GM21423 (cell line): ENCODE measurements around the gene ACOX3.
"Not testable (repeated sequence)": the region's sequence is repeated elsewhere in the genome, so short reads cannot be mapped to it uniquely, and the experiment has no call there.

ENCODE experiments used
- ATAC-seq: cut with Tn5 transposase; IDR thresholded peaks from one replicate; pipeline ENCODE4 v1.9.1; 2021; ENCODE audit warnings: mild to moderate bottlenecking, moderate library complexity; ENCODE audit not compliant: unreplicated experiment

The ACOX3 gene

DNA sequence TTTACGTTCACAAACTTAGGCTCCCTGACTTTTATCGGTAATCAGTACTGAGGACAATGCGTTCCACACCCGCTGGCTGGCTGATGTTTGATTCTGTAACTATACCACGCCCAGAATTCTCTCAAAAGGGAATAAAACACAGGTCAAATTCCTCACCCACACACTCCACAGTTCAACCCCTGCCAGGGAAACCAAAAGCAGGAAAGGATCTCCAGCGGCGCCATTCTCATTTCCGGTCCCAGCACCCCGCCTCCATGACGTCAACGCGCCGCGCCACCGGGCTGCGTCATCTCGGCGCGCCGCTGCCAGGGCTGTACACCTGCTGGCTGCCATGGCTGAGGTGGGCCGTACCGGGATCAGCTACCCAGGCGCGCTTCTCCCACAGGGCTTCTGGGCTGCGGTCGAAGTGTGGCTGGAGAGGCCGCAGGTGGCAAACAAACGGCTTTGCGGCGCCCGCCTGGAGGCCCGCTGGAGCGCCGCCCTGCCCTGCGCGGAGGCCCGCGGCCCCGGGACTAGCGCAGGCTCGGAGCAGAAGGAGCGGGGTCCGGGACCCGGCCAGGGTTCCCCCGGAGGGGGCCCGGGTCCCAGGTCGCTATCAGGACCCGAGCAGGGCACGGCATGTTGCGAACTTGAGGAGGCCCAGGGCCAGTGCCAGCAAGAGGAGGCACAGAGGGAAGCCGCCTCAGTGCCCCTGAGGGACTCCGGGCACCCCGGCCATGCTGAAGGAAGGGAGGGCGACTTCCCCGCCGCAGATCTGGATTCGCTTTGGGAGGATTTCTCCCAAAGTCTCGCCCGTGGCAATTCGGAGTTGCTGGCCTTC is at the start of gene ACOX3, which contains the start of gene TRMT44:
ACOX3 (minus strand) TSS at position 232 of the 820 bp plus-strand sequence. CDS start 24,202 bp downstream, outside the sequence.
TRMT44 (plus strand) TSS at position 286 of the 820 bp plus-strand sequence; CDS start at position 332, 46 bp downstream.
- peak; percentile 82 for ATAC-seq

DNA sequence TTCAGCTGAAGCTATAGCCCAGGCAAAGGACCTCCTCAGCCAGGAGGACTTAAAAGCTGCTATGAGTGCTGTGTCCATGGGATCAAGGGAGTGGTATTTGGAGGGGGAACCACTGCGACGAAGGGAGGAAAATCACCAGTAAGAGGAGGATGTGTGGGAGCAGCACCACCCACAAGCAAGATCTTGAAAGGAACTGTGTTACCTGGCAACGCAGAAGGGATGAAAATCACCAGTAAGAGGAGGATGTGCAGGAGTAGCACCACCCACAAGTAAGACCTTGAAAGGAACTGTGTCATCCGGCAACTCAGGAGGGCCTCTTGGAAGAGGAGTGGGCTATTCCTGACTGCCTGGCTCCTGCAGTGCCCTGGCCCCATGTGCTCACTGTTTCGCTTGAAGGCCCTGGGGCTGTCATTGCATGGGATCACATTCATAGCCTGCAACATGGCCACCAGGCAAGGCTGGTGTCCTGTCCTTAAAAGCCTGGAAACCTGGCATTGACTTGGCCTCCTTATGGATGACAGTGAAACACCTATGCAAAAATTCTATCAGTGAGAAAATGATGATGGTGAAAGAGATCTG is 48.4 kb upstream of the ACOX3 start:
- no peak for ATAC-seq

DNA sequence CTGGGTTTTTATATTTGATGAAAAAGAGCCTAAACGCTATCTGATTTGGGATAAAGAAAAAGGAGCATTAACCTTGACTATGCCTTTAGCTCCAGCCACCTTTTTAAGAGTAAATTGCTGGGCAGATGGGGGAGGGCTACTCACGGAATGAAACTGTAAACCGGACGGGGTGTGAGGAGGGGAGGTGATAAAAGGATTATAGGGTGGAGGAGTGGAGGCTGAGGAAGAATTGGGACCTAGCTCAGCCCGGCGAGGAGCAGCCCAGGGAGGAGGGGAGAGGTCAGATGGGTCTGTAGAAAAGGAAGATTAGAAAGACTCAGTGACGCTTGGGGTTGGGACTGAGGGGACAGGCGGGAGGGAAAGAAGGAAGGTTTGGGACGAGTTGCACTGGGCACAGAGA is 46.1 kb upstream of the ACOX3 start:
- not testable (repeated sequence) for ATAC-seq

DNA sequence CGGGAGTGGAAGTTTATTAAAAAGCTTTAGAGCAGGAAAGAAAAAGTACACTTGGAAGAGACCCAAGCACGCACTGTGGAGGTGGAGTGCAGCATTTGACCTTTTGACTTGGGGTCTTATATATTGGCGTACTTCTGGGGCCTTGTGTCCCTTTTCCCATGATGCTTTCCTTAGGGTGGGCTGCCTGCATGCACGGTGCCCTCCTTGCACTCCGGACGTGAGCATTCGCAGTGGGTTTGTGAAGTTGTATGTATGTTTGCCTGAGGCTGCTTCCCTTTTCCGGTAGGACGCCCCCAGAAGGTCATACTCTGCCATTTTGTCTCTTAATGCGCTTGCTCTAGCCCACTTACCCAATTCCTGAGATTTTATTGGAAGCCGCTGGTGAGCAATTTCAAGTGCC is 39.7 kb upstream of the ACOX3 start:
- ATAC-seq, result no peak

DNA sequence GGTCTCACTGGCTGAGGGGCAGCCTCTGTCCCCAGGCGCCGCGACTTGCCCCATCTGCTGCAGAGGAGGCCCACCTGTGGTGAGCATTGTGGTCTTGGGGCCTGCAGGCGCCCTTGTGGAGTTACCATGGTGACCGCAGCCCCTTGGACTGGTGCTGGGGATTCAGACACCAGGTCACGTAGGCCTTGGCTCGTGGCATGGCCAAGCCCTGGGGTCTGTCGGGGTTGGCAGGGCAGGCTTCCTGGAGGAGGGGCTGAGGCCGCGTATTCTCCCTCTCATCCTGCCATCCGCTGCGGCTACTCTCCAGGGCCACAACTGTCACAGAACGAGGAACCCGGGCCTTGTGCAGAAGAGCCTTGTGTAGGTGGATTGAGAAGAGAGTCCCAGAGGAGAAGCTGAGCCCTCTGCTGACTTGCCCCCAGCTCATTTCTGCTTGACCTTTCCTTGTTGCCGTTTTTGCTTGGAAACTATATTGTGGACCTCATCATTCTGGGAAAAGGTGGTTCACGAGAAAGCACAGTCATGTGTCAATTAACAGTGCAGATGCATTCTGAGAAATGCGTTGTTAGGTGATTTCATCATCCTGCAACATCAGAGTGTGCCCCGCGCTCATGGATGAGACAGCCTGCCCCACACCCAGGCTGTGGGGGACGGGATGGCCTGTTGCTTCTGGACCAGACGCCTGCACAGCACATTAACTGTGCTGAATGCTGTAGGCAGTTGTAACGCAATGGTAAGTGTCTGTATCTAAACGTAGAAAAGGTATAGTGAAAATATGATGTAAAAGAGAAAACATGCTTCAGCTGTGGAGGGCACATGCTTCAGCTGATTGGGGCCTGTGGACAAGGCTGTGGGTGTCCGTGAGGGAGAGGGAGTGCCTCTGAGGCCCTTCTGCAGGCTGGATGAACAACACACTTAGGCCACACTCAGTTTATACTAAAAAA is 38.5 kb upstream of the ACOX3 start:
- no peak for ATAC-seq

DNA sequence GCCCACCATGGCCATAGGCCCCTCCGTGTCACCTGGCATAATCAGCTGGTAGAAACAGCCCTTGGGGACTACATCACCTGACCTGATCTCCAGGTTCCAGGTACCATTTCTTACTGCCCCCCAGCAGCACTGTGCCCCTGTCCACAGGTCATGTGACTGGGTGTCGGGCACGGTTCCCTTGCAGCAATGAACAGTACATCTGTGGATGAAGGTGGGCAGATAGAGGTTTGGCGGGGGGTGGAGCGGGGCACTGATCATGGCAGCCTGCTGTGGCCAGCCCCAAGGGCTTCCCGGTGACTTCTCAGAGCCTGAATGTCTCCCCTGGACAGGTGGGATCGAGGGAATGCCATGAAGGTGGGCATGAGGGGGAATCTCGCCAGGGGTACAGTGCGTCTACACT is 37.8 kb upstream of the ACOX3 start:
- no peak for ATAC-seq

DNA sequence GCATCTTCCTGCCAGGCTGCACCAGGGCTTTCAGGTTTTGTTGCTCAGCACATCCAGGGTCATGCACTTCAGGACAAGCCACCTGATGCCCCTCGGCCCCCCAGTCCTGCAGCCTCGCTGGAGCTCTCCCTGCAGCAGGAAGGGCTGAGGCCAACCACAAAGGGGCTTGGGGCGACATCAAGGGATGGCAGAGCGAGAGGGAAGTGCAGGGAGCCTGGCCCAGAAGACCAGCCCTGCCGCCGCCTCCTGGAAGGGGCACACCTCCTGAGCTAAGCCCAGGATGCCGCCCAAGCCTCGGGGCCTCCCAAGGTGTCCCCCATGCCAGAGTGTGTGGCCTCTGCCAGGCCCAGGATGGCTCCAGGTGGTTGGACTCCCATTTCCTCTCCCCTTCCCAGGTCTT is 37.2 kb upstream of the ACOX3 start:
- ATAC-seq, result no peak

DNA sequence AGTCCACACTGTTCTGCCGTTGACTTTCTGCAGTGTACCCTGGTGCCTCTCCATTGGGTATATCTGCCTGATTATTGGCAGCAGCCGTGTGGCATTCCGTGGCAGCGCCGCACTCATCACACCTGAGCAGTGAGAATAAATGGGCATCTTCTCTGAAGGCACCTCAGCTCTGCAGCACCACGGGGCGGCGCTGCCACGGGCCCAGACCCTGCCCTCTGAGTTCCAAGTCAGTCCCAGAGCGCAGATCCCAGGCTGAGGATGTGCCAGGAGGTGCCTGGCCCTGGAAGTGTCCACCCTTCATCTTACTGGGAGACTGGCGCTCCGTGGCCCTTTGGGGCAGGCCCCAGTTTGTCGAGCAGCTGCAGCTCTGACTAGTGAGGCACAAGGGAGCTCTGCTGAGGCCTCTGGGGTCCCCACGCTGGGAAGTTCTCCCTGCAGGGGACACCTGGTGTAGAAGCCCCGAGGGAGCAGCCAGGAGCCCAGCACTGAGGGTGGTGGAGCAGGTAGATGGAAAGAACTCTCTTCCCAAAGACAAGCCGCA is 36.6 kb upstream of the ACOX3 start:
- no peak for ATAC-seq

DNA sequence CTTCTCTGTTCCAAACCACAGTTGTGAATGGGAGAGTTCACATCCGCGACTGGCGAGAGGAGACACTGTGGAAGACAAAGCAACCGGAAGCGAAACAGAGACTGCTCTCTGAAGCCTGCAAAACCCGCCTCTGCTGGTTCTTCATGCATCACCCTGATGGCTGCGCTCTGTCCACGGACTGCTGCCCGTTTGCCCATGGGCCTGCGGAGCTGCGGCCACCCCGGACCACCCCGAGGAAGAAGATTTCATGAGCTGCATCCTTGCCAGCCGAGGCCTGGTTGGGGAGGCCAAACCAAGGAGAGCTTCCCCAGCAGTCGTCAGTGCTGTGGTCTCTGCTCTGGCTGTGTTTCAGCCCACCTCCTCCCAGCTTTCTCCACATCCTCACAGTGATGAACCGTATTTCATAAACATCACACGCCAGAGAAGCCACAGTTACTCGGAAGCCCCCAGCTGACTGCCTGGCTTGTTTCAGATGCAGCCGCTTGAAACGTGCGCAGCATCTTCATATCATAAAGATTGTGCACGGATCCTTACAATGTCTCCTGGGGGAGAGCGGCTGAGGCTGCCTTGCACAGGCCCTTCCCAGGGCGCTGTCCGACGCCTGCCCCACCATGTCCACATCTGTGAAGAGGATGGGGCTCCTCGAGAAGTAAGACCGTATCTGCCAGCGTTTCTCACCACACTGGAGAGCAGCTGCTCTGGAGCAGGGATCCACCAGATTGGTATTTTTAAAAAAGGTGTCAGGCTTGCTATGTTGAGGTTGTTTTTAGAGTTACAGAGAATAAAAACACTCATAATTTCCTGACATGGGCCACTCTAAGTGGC is 35.4 kb upstream of the ACOX3 start:
- no peak for ATAC-seq

DNA sequence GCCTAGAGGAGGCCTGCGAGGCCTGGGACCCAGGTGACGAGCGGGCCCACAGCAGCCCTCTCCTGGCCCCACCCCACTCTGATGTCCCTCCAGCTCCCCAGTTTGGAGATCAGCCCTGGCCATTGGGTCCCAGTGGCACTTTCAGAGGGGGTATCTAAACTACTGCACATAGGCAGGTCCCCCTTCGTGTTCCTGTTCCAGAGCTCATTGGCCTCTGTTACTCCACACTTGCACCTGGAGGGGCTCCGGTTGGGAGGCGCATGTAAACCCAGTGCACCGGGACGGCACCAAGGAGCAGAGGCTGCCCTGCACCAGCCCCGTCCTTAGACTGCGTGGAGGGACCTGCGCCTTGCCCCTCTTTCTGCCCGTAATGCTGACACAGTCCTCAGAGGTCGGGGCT is 34.3 kb upstream of the ACOX3 start:
- no peak for ATAC-seq

DNA sequence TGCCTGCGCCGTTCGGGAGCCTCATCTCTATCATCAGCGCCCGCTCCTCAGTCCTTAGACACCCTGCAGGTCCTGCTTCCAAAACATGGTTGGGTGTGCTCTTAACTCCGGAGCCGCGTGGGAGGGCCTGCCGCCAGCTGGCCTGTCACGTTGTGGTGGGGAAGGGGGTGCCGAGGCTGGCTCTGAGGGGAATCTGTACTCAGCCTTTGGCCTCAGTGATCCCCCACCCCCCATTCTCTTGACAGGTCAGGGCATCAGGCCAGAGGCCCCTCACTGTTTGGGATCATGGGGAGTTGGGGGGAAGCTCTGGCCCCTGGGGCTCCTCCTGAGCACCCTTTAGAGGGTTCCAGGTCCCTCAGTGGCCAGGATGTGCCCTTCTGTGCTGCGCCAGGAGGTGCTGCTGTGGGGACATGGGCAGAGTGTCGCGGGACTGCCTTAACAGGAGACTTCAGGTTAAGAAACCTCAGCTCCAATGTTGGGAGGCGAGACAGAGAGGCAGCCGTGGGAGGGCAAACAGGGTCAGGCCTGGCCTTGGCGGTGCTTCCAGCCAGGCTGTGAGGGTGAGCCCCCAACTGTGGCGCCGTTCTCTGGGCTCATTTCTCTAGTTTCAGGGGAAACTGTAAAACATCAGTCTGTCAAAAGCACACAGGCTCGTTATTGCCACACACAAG is 33.5 kb upstream of the ACOX3 start:
- ATAC-seq, result no peak

DNA sequence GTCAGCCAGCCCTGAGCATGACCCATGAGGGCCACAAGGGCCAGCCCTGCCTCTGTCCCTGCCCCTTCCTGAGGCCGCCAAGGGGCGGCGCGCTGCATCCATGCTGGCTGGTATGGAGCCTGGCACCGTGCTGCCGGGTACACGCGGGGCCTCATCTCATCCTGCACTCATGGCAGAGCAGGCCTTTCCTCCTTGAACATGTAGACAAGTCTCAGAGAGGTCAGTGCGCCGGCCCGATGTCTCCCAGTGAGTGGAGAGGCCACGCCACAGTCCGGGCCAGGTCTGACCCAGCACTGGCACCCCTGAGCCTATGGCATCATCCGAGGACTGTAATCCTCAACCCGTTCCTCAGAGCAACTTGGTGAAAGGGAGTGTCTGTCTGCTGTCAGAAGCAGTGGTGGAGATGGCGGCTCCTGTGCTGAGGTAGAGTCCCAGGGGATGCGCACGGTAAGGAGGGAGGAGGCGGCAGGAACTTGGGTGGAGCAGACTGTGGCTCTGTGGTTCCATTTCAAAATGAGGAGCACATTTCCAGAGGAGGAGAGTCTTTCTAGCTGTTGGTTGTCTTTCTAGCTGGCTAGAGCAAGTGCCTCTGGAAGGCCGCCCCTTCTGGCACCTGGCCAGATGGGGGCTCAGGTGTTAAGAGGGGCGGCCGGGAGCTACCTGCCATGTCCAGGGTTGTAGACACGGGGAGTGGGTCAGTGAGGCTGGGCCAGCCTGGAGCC is 32.8 kb upstream of the ACOX3 start:
- no peak for ATAC-seq

DNA sequence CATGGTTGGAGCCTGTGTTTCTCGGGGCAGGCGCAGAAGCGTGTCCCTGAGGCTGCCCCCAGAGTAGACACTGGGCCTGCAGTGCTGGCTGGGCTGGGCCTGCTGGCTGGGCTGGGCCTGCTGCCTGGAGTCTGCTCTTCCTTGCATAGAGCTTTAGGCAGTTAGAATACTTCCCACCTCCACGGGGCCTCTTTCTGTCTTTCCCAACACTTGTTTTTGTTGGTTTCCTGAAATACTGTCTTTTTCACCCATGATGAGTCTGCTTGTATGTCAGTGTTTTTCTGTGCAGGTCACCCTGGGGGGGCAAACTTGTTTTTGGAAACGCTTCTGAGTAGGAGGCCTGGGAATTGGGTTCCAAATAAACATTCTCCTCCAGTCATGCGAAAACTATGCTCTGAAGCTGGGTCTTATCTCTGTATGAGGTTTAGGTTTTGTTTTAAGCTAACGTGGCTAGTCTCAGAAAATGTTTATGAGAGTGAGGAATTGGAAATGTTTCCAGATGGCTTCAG is 32.2 kb upstream of the ACOX3 start:
- no peak for ATAC-seq

DNA sequence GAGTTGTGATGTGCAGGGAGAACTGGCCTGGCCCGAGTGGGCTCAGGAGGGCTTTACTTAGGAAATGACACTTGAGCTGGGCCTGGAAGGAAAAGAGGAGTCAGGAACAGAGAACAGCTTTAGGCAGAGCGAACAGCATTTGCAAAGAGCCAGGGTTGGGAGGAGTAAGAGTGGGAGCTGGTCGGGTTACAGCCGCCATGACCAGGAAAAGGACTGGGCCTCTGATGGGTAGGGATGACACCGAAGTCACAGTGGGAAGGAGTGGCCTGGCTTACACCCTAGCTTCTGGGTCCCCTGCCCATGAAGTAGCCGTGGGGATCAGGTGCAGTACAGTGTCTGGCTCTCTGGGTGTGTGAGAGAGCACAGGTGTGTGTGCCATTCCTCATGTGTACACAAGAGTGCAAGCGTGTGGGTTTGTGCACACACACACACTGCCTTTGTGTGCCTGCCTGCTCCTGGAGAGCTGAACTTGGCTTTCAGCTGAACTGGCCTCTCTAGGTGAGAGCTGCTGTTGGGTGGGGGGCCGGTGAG is 31.7 kb upstream of the ACOX3 start:
- no peak for ATAC-seq

DNA sequence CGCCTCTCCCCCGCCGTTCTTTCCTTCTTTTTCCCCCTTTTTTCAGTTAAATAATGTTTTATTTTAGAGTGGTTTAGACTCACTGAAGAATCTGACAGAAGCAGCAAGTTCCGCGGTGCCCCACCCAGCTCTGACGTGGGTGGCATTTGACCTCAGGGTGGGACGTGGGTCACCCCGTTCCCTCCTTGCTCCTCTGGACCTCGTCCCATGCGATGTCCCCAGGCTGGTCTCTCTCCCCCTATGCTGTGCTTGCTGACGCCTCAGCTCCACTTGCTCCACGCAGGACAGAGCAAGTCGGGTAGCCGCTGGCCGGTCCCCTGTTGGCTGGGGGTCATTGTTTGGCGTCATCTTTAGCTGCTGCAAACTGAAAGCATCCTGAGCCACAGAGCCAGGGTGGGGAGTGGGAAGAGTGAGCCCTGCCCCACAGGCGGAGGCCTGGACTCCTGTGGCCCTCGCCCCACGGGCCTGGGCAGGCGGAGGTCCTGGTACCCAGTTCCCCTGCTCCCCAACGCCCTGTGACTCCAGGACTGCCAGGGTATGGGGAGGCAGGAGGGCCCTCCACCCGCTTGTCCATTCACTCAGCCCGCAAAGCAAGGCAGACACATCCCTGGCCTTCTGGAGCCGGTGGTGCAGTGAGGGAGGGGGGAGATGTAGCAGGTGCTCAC is 30.8 kb upstream of the ACOX3 start:
- ATAC-seq, result no peak

DNA sequence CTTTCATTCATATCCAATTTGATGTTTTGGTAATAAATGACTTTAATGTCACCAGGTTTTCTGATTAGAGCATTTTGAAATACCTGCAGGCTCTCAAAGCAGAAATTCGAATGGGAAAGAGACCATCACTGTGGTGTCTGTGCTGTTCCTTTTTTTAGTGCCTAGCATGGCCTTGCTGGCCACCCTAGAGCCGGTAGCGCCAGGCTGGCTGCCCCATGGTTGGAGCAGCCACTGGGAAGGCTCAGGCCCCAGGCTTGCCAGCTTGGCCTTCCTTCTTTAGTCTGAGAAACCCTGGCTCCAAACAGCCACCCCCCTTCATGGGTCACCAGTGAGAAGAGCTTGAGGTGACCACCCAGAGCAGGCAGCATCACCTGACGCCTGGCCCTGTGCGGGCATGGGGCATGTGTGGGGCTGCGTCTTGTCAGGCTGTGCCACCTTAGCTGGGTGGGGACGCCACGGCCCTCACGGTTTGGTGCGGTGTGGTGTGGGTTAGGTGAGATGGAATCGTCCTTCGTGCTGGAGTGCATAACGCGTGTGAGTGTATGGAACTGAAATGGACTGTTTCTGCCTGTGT is 30.0 kb upstream of the ACOX3 start:
- ATAC-seq, result no peak

DNA sequence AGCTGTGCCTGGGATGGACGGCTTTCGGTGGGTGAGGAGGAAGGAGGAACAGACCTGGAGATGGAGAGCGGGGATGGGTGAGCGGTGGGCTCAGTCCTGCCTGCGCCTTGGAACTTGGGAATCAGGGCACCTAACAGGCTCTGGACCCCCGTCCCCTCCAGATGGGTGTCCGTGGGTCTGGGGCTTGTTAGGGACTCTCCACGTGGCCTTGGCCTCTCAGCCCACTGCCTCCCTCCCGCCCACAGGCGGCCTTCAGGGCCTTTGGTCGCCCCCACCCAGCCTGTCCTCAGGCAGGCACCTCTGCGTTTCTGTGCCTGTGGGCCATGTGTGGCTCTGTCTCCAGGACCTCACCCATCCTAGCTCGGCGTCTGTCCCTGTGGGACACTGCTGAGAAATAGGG is 29.0 kb upstream of the ACOX3 start:
- ATAC-seq, result no peak
